T47D (cell line): ENCODE measurements around the gene BAIAP2.

ENCODE experiments used
- DNase-seq, 2 experiments: peaks; one replicate each; pipeline versions ENCODE4 v3.0.0 to v3.0.0-alpha.2; 2011 to 2012; ENCODE audit warnings: low read depth in 1 of 2, low spot score in 1 of 2
- JUND ChIP-seq: IDR thresholded peaks from 2 replicates; pipeline ENCODE4 v1.6.1; 2012; ENCODE audit warnings: low read depth
- in situ Hi-C: cut with HindIII; loops from 2 replicates; pipeline ENCODE4 v1.10.0; 2016; ENCODE audit warnings: low sequenced_read_pairs, low pct_unique_long_range_greater_than_20kb

BAIAP2 gene

GRCh38 chr17:81030741-81031565 lies 4.0 kb upstream of the BAIAP2 start:
- no peak for DNase-seq
- no peak for TF ChIP-seq JUND
- in situ Hi-C loops, result no loop called here

- TF ChIP-seq JUND, result no peak
- in situ Hi-C loops, result no loop called here
- DNase-seq, result no peak
Measured at GRCh38 chr17:81031566-81032550, 3.1 kb upstream of the BAIAP2 start.

GRCh38 chr17:81032641-81033480 lies 2.1 kb upstream of the BAIAP2 start:
- no peak for TF ChIP-seq JUND
- in situ Hi-C loops, result no loop called here
- no peak for DNase-seq

GRCh38 chr17:81033535-81034167 lies 1.3 kb upstream of the BAIAP2 start:
- DNase-seq, result no peak
- TF ChIP-seq JUND, result no peak
- in situ Hi-C loops, result no loop called here

GRCh38 chr17:81034168-81034777 lies 678 bp upstream of the BAIAP2 start:
- no peak for TF ChIP-seq JUND
- DNase-seq, result no peak
- in situ Hi-C loops, result no loop called here

- TF ChIP-seq JUND, result no peak
- in situ Hi-C loops, result no loop called here
- DNase-seq, result peak in 1 of 2 experiments; percentile 54
Measured at GRCh38 chr17:81035521-81036196, 708 bp downstream of the BAIAP2 start.

GRCh38 chr17:81036197-81036941 lies 1.4 kb downstream of the BAIAP2 start:
- in situ Hi-C loops, result no loop called here
- TF ChIP-seq JUND, result no peak
- peak in 1 of 2 experiments; percentile 54 for DNase-seq

GRCh38 chr17:81037026-81037797 lies 2.3 kb downstream of the BAIAP2 start:
- TF ChIP-seq JUND, result no peak
- in situ Hi-C loops, result no loop called here
- peak; percentile 97 to 99 for DNase-seq

- in situ Hi-C loops, result no loop called here
- DNase-seq, result peak in 1 of 2 experiments; percentile 61
- no peak for TF ChIP-seq JUND
Measured at GRCh38 chr17:81037798-81038733, 3.1 kb downstream of the BAIAP2 start.
